Measurements from ENCODE around the gene SLC38A8.

DNA sequence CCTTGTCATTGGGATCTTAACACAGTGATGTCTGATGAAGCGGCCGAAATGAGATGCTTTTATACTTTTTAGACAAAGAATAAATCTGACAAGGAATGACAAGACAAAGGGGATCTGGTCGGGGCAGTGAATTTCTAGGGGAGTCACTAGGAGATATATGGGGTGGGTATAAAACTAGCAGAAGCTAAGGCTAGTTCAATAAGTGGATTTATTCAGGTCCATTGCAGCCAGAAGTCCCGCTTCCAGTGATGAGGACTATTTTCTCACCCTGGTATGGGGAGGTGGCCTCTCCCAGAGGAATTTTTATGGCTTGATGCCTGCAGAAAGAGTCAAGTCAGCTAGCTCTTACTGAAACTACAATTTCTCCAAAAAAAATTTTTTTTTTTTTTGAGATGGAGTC, 23.9 kb downstream of the SLC38A8 start:
- TF ChIP-seq POLR2A (IDR thresholded peaks at IDR 0.05): no peak
- TF ChIP-seq, protein P1, sequence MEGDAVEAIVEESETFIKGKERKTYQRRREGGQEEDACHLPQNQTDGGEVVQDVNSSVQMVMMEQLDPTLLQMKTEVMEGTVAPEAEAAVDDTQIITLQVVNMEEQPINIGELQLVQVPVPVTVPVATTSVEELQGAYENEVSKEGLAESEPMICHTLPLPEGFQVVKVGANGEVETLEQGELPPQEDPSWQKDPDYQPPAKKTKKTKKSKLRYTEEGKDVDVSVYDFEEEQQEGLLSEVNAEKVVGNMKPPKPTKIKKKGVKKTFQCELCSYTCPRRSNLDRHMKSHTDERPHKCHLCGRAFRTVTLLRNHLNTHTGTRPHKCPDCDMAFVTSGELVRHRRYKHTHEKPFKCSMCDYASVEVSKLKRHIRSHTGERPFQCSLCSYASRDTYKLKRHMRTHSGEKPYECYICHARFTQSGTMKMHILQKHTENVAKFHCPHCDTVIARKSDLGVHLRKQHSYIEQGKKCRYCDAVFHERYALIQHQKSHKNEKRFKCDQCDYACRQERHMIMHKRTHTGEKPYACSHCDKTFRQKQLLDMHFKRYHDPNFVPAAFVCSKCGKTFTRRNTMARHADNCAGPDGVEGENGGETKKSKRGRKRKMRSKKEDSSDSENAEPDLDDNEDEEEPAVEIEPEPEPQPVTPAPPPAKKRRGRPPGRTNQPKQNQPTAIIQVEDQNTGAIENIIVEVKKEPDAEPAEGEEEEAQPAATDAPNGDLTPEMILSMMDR (IDR thresholded peaks at IDR 0.05): no peak
